MM.1S (cell line): ENCODE measurements around the gene MRPL27.

Experiments used
- DNase-seq: peaks from one replicate; pipeline ENCODE4 v3.0.0-alpha.2; 2015
- H2AFZ ChIP-seq: fragments of 300-600 bp; sonication (generic); 2 replicates; pipeline ENCODE4 v1.6.0; 2016; ENCODE audit warnings: antibody characterized with exemption, low read length
- H3F3A ChIP-seq: fragments of 300-600 bp; sonication (generic); 2 replicates; pipeline ENCODE4 v1.6.1; 2016; ENCODE audit warnings: mild to moderate bottlenecking, antibody characterized with exemption, low read length, moderate library complexity, mixed read lengths; ENCODE audit not compliant: insufficient read depth
- H3K27ac ChIP-seq: fragments of 300-600 bp; sonication (generic); 2 replicates; pipeline ENCODE4 v1.5.1; 2016; ENCODE audit warnings: mild to moderate bottlenecking, low read length
- H3K27me3 ChIP-seq: fragments of 300-600 bp; sonication (generic); replicated peaks from 2 replicates; pipeline ENCODE4 v1.6.0; 2016; ENCODE audit warnings: low read length; ENCODE audit not compliant: insufficient read depth
- H3K36me3 ChIP-seq: fragments of 300-600 bp; sonication (generic); replicated peaks from 2 replicates; pipeline ENCODE4 v1.6.1; 2016; ENCODE audit warnings: mild to moderate bottlenecking, low read length, mixed read lengths; ENCODE audit not compliant: insufficient read depth
- H3K4me1 ChIP-seq: fragments of 300-600 bp; sonication (generic); 2 replicates; pipeline ENCODE4 v1.6.1; 2016; ENCODE audit warnings: low read length, mixed read lengths
- H3K4me2 ChIP-seq: fragments of 300-600 bp; sonication (generic); 2 replicates; pipeline ENCODE4 v1.6.0; 2016; ENCODE audit warnings: low read depth, low read length
- H3K4me3 ChIP-seq: fragments of 300-600 bp; sonication (generic); 2 replicates; pipeline ENCODE4 v1.5.1; 2016; ENCODE audit warnings: low read length, mixed read lengths
- H3K79me2 ChIP-seq: fragments of 300-600 bp; sonication (generic); 2 replicates; pipeline ENCODE4 v1.6.1; 2016; ENCODE audit warnings: mixed run types, low read length, mixed read lengths
- H3K9ac ChIP-seq: fragments of 300-600 bp; sonication (generic); 2 replicates; pipeline ENCODE4 v1.6.1; 2016; ENCODE audit warnings: low read length, mixed read lengths
- H3K9me2 ChIP-seq: fragments of 300-600 bp; sonication (generic); replicated peaks from 2 replicates; pipeline ENCODE4 v1.6.1; 2016; ENCODE audit warnings: mild to moderate bottlenecking, low read length, mixed read lengths; ENCODE audit not compliant: insufficient read depth
- H3K9me3 ChIP-seq: fragments of 300-600 bp; sonication (generic); replicated peaks from 2 replicates; pipeline ENCODE4 v1.6.1; 2016; ENCODE audit warnings: mild to moderate bottlenecking, low read length, mixed read lengths; ENCODE audit not compliant: insufficient read depth
- H4K20me1 ChIP-seq: fragments of 300-600 bp; sonication (generic); 2 replicates; pipeline ENCODE4 v1.6.1; 2016; ENCODE audit warnings: mild to moderate bottlenecking, low read length, moderate library complexity, mixed read lengths; ENCODE audit not compliant: insufficient read depth
- EZH2 ChIP-seq: fragments of 300-600 bp; sonication (generic); optimal IDR thresholded peaks from 2 replicates; pipeline ENCODE3; 2017; ENCODE audit warnings: low read depth, mild to moderate bottlenecking, antibody characterized with exemption, low read length, mixed read lengths
- EZH2phosphoT487 ChIP-seq: fragments of 300-600 bp; sonication (generic); IDR thresholded peaks from 2 replicates; pipeline ENCODE4 v1.6.1; 2018; ENCODE audit warnings: antibody characterized with exemption, low read length
- TF ChIP-seq, protein P1 (sequence below): fragments of 300-600 bp; sonication (generic); IDR thresholded peaks from 2 replicates; pipeline ENCODE4 v1.5.1; 2016; ENCODE audit warnings: antibody characterized with exemption, low read length, mixed read lengths

Gene MRPL27

DNA sequence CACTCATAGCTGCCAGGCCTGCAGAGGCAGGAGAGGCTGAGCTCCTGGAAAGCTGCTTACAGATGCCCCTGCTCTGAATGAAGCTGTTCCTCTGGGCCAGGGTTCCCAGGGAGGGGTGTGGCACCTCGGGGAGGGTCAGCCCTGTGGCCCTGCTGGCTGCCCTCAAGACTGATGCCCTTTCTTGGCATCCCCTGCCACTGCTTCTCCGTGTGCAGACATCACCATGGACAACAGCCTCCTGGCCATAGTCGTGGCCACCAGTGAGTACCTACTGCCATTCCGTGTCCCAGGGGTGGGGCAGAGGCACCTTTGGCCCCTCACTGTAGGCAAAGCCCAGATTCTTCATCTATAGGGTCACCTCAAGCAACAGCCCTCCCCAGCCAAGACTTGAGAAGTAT is 8.9 kb downstream of the MRPL27 start:
- Histone ChIP-seq H3K9me2 (no peaks in the 10 kb centered on the region), H3K9me3 (no peaks in the 10 kb centered on the region), H2AFZ (no peak overlapping the region), H3K36me3 (no peaks in the 10 kb centered on the region), H4K20me1 (no peaks in the 10 kb centered on the region), H3K4me1 (no peaks in the 10 kb centered on the region), H3F3A (no peaks in the 10 kb centered on the region), H3K27ac (no peak overlapping the region), H3K9ac (no peak overlapping the region), H3K4me2 (no peak overlapping the region), H3K79me2 (no peaks in the 10 kb centered on the region; the same call in 1 of the 2 replicates), H3K4me3 (no peak overlapping the region), H3K27me3 (no peaks in the 10 kb centered on the region)
- TF ChIP-seq EZH2 (no peak), EZH2phosphoT487 (no peak)
- TF ChIP-seq, protein P1, sequence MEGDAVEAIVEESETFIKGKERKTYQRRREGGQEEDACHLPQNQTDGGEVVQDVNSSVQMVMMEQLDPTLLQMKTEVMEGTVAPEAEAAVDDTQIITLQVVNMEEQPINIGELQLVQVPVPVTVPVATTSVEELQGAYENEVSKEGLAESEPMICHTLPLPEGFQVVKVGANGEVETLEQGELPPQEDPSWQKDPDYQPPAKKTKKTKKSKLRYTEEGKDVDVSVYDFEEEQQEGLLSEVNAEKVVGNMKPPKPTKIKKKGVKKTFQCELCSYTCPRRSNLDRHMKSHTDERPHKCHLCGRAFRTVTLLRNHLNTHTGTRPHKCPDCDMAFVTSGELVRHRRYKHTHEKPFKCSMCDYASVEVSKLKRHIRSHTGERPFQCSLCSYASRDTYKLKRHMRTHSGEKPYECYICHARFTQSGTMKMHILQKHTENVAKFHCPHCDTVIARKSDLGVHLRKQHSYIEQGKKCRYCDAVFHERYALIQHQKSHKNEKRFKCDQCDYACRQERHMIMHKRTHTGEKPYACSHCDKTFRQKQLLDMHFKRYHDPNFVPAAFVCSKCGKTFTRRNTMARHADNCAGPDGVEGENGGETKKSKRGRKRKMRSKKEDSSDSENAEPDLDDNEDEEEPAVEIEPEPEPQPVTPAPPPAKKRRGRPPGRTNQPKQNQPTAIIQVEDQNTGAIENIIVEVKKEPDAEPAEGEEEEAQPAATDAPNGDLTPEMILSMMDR: no peak
- DNase-seq: no peak

- H3K79me2 ChIP-seq: no peaks in the 10 kb centered on the region
- DNase-seq: no peak
- no peaks in the 10 kb centered on the region for H3F3A ChIP-seq
- H3K4me2 ChIP-seq: no peak overlapping the region
- no peaks in the 10 kb centered on the region for H3K27me3 ChIP-seq
- TF ChIP-seq EZH2phosphoT487: no peak
- TF ChIP-seq, protein P1: no peak
- TF ChIP-seq EZH2: no peak
- no peak overlapping the region for H3K27ac ChIP-seq
- H3K9me3 ChIP-seq: no peaks in the 10 kb centered on the region
- H3K9ac ChIP-seq: no peak overlapping the region
- H3K9me2 ChIP-seq: no peaks in the 10 kb centered on the region
- H2AFZ ChIP-seq: no peak overlapping the region
- no peak overlapping the region for H3K4me3 ChIP-seq
- no peaks in the 10 kb centered on the region for H4K20me1 ChIP-seq
- H3K36me3 ChIP-seq: no peaks in the 10 kb centered on the region
- H3K4me1 ChIP-seq: no peaks in the 10 kb centered on the region
Measured at GRCh38 chr17:50363217-50364060, 9.5 kb downstream of the MRPL27 start.

GRCh38 chr17:50362661-50363060 is 10.3 kb downstream of the MRPL27 start:
- Histone ChIP-seq H3F3A (no peaks in the 10 kb centered on the region), H3K9ac (no peak overlapping the region), H3K27ac (no peak overlapping the region), H3K9me3 (no peaks in the 10 kb centered on the region), H3K36me3 (no peaks in the 10 kb centered on the region), H2AFZ (no peak overlapping the region), H3K27me3 (no peaks in the 10 kb centered on the region), H3K4me2 (no peak overlapping the region), H3K4me3 (no peak overlapping the region), H3K4me1 (no peaks in the 10 kb centered on the region), H3K79me2 (no peaks in the 10 kb centered on the region), H3K9me2 (no peaks in the 10 kb centered on the region), H4K20me1 (no peaks in the 10 kb centered on the region)
- DNase-seq: no peak
- no peak for TF ChIP-seq EZH2phosphoT487
- TF ChIP-seq EZH2: no peak
- TF ChIP-seq, protein P1: no peak
